GM12878 (cell line): ENCODE results near the gene MCM3. TPM values are rescaled to one million over a fixed set of nuclear protein-coding genes. Genes with fewer than 3 reads are reported as not detected.

Source experiments
- ATAC-seq: fragments of 200-7000 bp; cut with Tn5 transposase; 3 replicates; pipeline ENCODE4 v1.9.1; 2020; ENCODE audit warnings: mild to moderate bottlenecking, moderate library complexity
- BruUV-seq: library from RNA; stranded (reverse); fragments of 400-500 nt; replicated peaks from 2 replicates; lab custom pipeline; 2021; lab: Mats Ljungman, UMichigan
- CTCF ChIA-PET: fragments of 300-600 bp; sonication (Branson Sonifier 250); formaldehyde crosslinking; extraction: SDS; loops from one replicate; lab custom pipeline; 2021; ENCODE audit warnings: inconsistent platforms; lab: Yijun Ruan, JAX
- POLR2A ChIA-PET: fragments of 350-600 bp; formaldehyde crosslinking; extraction: SDS; loops from one replicate; lab custom pipeline; 2021; ENCODE audit warnings: inconsistent platforms; lab: Charles Lee
- RAD21 ChIA-PET: fragments of 300-600 bp; sonication (Branson Sonifier 250); formaldehyde crosslinking; loops from one replicate; lab custom pipeline; 2023; ENCODE audit warnings: antibody characterized with exemption; ENCODE audit not compliant: unreplicated experiment; lab: Charles Lee
- SMC1A ChIA-PET: fragments of 300-600 bp; sonication (Branson Sonifier 250); formaldehyde crosslinking; loops from one replicate; lab custom pipeline; 2023; ENCODE audit not compliant: unreplicated experiment, uncharacterized antibody; lab: Charles Lee
- DNase-seq: peaks from one replicate; pipeline ENCODE4 v3.0.0-alpha.2; 2011; ENCODE audit warnings: low read depth, low spot score
- FAIRE-seq: peaks from 3 replicates; lab custom pipeline; 2011; peaks lifted over from hg19 to GRCh38; lab: Jason Lieb, UNC
- H2AFZ ChIP-seq: 2 replicates; pipeline ENCODE4 v1.6.0; 2011; ENCODE audit warnings: low read depth, low read length, control low read depth; ENCODE audit not compliant: control insufficient read depth
- H3K27ac ChIP-seq: 2 replicates; pipeline ENCODE4 v1.5.1; 2011; ENCODE audit warnings: control low read depth; ENCODE audit not compliant: control insufficient read depth, insufficient read depth
- H3K27me3 ChIP-seq, 2 experiments: replicated peaks in 1 of 2; 2 replicates each; pipeline versions ENCODE4 v1.6.0 to v1.6.1; 2011; ENCODE audit warnings: low read length in 1 of 2; ENCODE audit not compliant: control insufficient read depth in 2 of 2, insufficient read depth in 2 of 2
- H3K36me3 ChIP-seq, 2 experiments: 2 replicates each; pipeline ENCODE4 v1.5.1; 2011; ENCODE audit warnings: low read length in 1 of 2; ENCODE audit not compliant: control insufficient read depth in 2 of 2, insufficient read depth in 2 of 2
- H3K4me1 ChIP-seq: 2 replicates; pipeline ENCODE4 v1.6.1; 2011; ENCODE audit warnings: mild to moderate bottlenecking, low read length, moderate library complexity, mixed read lengths; ENCODE audit not compliant: control insufficient read depth, insufficient read depth
- H3K4me2 ChIP-seq: 2 replicates; pipeline ENCODE4 v1.6.0; 2011; ENCODE audit warnings: control low read depth; ENCODE audit not compliant: control insufficient read depth, insufficient read depth
- H3K4me3 ChIP-seq: fragments of 200-600 bp; sonication (generic); 2 replicates; pipeline ENCODE4 v1.5.1; 2016
- H3K79me2 ChIP-seq: 2 replicates; pipeline ENCODE4 v1.6.0; 2011; ENCODE audit warnings: low read length; ENCODE audit not compliant: control insufficient read depth, insufficient read depth
- H3K9ac ChIP-seq: 2 replicates; pipeline ENCODE4 v1.8.0; 2011; ENCODE audit warnings: low read length, control low read depth, mixed read lengths; ENCODE audit not compliant: control insufficient read depth, insufficient read depth
- H3K9me3 ChIP-seq: replicated peaks from 3 replicates; pipeline ENCODE4 v1.5.1; 2011; ENCODE audit warnings: mild to moderate bottlenecking, low read length; ENCODE audit not compliant: control insufficient read depth, insufficient read depth
- H4K20me1 ChIP-seq: 2 replicates; pipeline ENCODE4 v1.6.0; 2011; ENCODE audit not compliant: control insufficient read depth, insufficient read depth
- BRCA1 ChIP-seq: IDR thresholded peaks from 2 replicates; pipeline ENCODE4 v1.6.1; 2011; ENCODE audit warnings: low read depth, low read length, improper control_type of control experiment
- CBFB ChIP-seq: IDR thresholded peaks from 2 replicates; pipeline ENCODE4 v1.6.1; 2016; ENCODE audit warnings: antibody characterized with exemption, low read depth
- DPF2 ChIP-seq: fragments of 450-650 bp; IDR thresholded peaks from 2 replicates; pipeline ENCODE4 v1.6.1; 2017; ENCODE audit warnings: mild to moderate bottlenecking
- EGR1 ChIP-seq, 2 experiments: IDR thresholded peaks; 1 replicate in 1 of 2; 2 replicates in 1 of 2; pipeline ENCODE4 v1.6.1; 2011 to 2012; ENCODE audit warnings: low read depth in 2 of 2, low read length in 2 of 2, borderline replicate concordance in 1 of 2, mild to moderate bottlenecking in 1 of 2, moderate library complexity in 1 of 2
- ETV6 ChIP-seq, 2 experiments: fragments of 450-650 bp in 1 of 2; IDR thresholded peaks in 1 of 2; conservative IDR thresholded peaks in 1 of 2; 2 replicates each; pipeline ENCODE4 v1.6.1; 2014; ENCODE audit warnings: antibody characterized with exemption in 1 of 2, borderline replicate concordance in 1 of 2, low read depth in 1 of 2, mild to moderate bottlenecking in 1 of 2, moderate library complexity in 1 of 2
- IKZF2 ChIP-seq, 2 experiments: fragments of 450-650 bp; IDR thresholded peaks; 2 replicates each; pipeline ENCODE4 v1.6.1; 2017; ENCODE audit warnings: mild to moderate bottlenecking in 2 of 2, moderate library complexity in 2 of 2
- MTA2 ChIP-seq: fragments of 450-650 bp; IDR thresholded peaks from 2 replicates; pipeline ENCODE4 v1.6.1; 2016; ENCODE audit warnings: low read depth, mild to moderate bottlenecking, moderate library complexity
- NFIC ChIP-seq: IDR thresholded peaks from 2 replicates; pipeline ENCODE4 v1.6.1; 2012; ENCODE audit warnings: low read depth, mild to moderate bottlenecking, inconsistent platforms, low read length, moderate library complexity
- NR2F1 ChIP-seq: fragments of 450-650 bp; conservative IDR thresholded peaks from 2 replicates; pipeline ENCODE4 v1.6.1; 2017; ENCODE audit warnings: mild to moderate bottlenecking
- RUNX3 ChIP-seq: IDR thresholded peaks from 2 replicates; pipeline ENCODE4 v1.6.1; 2012; ENCODE audit warnings: low read length, inconsistent platforms
- SPI1 ChIP-seq: IDR thresholded peaks from 2 replicates; pipeline ENCODE4 v1.6.1; 2011; ENCODE audit warnings: low read depth, mild to moderate bottlenecking, low read length, moderate library complexity, borderline replicate concordance; ENCODE audit not compliant: insufficient read depth
- TBL1XR1 ChIP-seq: IDR thresholded peaks from 2 replicates; pipeline ENCODE4 v1.6.1; 2012; ENCODE audit warnings: low read depth, low read length, improper control_type of control experiment
- USF2 ChIP-seq: IDR thresholded peaks from 2 replicates; pipeline ENCODE4 v1.6.1; 2011; ENCODE audit warnings: low read depth, low read length, improper control_type of control experiment, borderline replicate concordance
- whole genome bisulfite sequencing: methylation state at CpG from one replicate; pipeline ENCODE4 v1.1.6; 2016; ENCODE audit warnings: low lambda C conversion rate; ENCODE audit not compliant: insufficient replicate concordance, insufficient coverage; ENCODE audit errors: missing lambda C conversion rate; 5-methylcytosine and 5-hydroxymethylcytosine counted together
- in situ Hi-C: fragments of 300-500 bp; cut with MboI; formaldehyde crosslinking; loops from 9 replicates; pipeline ENCODE4 v1.14.3; 2018; ENCODE audit warnings: mixed read lengths
- intact Hi-C: fragments of 100-400 bp; cut with micrococcal nuclease; formaldehyde crosslinking; loops from one replicate; pipeline ENCODE4 v1.14.2; 2022; ENCODE audit not compliant: unreplicated experiment
- polyA plus RNA-seq, 11 experiments: library from polyadenylated mRNA; depleted of rRNA in 4 of 11; unstranded in 6 of 11; stranded (reverse) in 5 of 11; fragments of >200 nt; fragmentation: Nextera tagmentation in 4 of 11; fragmentation: Illumina TruSeq in 1 of 11; extraction: Ambion mirVana in 4 of 11; extraction: Trizol in 1 of 11; gene quantifications; 1 replicate in 1 of 11; 2 replicates in 10 of 11; pipeline versions ENCODE4 v1.2.1 to v1.2.3, GENCODE V29; 2011 to 2016; ENCODE audit warnings: inconsistent platforms in 2 of 11, missing spikeins in 2 of 11, low read depth in 1 of 11
- total RNA-seq, 4 experiments: library from RNA; depleted of rRNA in 3 of 4; stranded (reverse); fragments of >200 nt in 3 of 4; fragmentation: Illumina TruSeq in 1 of 4; extraction: Trizol in 1 of 4; gene quantifications; 2 replicates each; pipeline versions ENCODE4 v1.2.1 to v1.2.3, GENCODE V29; 2013 to 2021
- TF ChIP-seq, protein P1 (sequence below): IDR thresholded peaks from 2 replicates; pipeline ENCODE4 v1.6.1; 2011; ENCODE audit warnings: mild to moderate bottlenecking, low read depth, low read length, moderate library complexity; ENCODE audit not compliant: insufficient replicate concordance
- TF ChIP-seq, protein P2 (sequence below): IDR thresholded peaks from 2 replicates; pipeline ENCODE4 v1.6.1; 2012; ENCODE audit warnings: low read depth, low read length, improper control_type of control experiment

MCM3 gene
- total and polyA plus RNA-seq, 10 of the 15 experiments (the other 5 are each of a cell fraction or from before 2014, with no cell fraction given) = 74.1 to 265 (median 214) TPM

- TF ChIP-seq, protein P1, sequence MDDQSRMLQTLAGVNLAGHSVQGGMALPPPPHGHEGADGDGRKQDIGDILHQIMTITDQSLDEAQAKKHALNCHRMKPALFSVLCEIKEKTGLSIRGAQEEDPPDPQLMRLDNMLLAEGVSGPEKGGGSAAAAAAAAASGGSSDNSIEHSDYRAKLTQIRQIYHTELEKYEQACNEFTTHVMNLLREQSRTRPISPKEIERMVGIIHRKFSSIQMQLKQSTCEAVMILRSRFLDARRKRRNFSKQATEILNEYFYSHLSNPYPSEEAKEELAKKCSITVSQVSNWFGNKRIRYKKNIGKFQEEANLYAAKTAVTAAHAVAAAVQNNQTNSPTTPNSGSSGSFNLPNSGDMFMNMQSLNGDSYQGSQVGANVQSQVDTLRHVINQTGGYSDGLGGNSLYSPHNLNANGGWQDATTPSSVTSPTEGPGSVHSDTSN = no peak
Measured at GRCh38 chr6:52310932-52311331, 26.4 kb upstream of the MCM3 start (continued).

- WGBS = 0% methylated on average over 1 of the region's 1 CpG
- in situ Hi-C loops (loop anchor here (5.0 kb wide), 1 partner anchor 44 kb away; no protein-coding TSS in a partner anchor), intact Hi-C loops (loop anchor here (2.0 kb wide), 2 partner anchors 23 to 45 kb away; partner anchors contain the start of gene MCM3)
- ChIA-PET SMC1A (interaction anchor here (0.6 to 7.2 kb wide), 19 partner anchors 8 to 258 kb away, joined by 3 to 74 read pairs (median 6); partner anchors contain the start of genes MCM3 and PAQR8), POLR2A (interaction anchor here (0.6 to 4.2 kb wide), 20 partner anchors 9 to 268 kb away, joined by 3 to 18 read pairs (median 4); partner anchors contain the start of genes MCM3 and PAQR8), CTCF (interaction anchor here (0.6 to 4.5 kb wide), 14 partner anchors 8 to 520 kb away, joined by 3 to 59 read pairs (median 4); partner anchors contain the start of genes MCM3 and PAQR8), RAD21 (interaction anchor here (0.9 to 8.9 kb wide), 13 partner anchors 11 to 92 kb away, joined by 3 to 70 read pairs (median 8); partner anchors contain the start of genes MCM3 and PAQR8)
- peak overlapping the region; percentile 89 for H3K27ac ChIP-seq
- H4K20me1 ChIP-seq = no peaks in the 10 kb centered on the region
- no peaks in the 10 kb centered on the region for H3K36me3 ChIP-seq
- H3K4me1 ChIP-seq = peaks cover 47% of the 10 kb centered on the region
- DNase-seq = no peak
- BruUV-seq = no TSS peak
- peak overlapping the region; percentile 70 for H2AFZ ChIP-seq
- no peaks in the 10 kb centered on the region for H3K27me3 ChIP-seq
- peak overlapping the region; percentile 81 for H3K4me2 ChIP-seq
- H3K9ac ChIP-seq = peak overlapping the region; percentile 12
- peak overlapping the region; percentile 4 for H3K4me3 ChIP-seq
- FAIRE-seq = peak; percentile 87
- H3K9me3 ChIP-seq = no peaks in the 10 kb centered on the region
- ATAC-seq = peak; percentile 10; the same call in 2 of the 3 replicates
- no peaks in the 10 kb centered on the region for H3K79me2 ChIP-seq
- TF ChIP-seq DPF2 = peak; percentile 43; the same call in 1 of the 2 replicates
- TF ChIP-seq SPI1 = 0 out of 2 replicates have a peak, but pooled peaks have one; percentile 38
- TF ChIP-seq ETV6 (conservative IDR thresholded peaks at IDR 0.05 in 1 of 2, IDR thresholded peaks at IDR 0.05 in 1 of 2; ENCODE audit: borderline replicate concordance in 1 of 2, low read depth in 1 of 2) = peak in 1 of 2 experiments; percentile 66; a peak in 1 of 4 replicates
- 0 out of 2 replicates have a peak, but pooled peaks have one; percentile 13 for TF ChIP-seq NR2F1
- TF ChIP-seq IKZF2 (IDR thresholded peaks at IDR 0.05) = peak; percentile 63 to 71
- peak; percentile 68 for TF ChIP-seq CBFB
- no peak for TF ChIP-seq EGR1 (IDR thresholded peaks at IDR 0.05; ENCODE audit: borderline replicate concordance in 1 of 2, low read depth in 2 of 2, low read length in 2 of 2)
- TF ChIP-seq RUNX3 = peak; percentile 93
- no peak for TF ChIP-seq TBL1XR1
- TF ChIP-seq MTA2 = peak; percentile 15; the same call in 1 of the 2 replicates
- no peak for TF ChIP-seq BRCA1
- TF ChIP-seq, protein P2, sequence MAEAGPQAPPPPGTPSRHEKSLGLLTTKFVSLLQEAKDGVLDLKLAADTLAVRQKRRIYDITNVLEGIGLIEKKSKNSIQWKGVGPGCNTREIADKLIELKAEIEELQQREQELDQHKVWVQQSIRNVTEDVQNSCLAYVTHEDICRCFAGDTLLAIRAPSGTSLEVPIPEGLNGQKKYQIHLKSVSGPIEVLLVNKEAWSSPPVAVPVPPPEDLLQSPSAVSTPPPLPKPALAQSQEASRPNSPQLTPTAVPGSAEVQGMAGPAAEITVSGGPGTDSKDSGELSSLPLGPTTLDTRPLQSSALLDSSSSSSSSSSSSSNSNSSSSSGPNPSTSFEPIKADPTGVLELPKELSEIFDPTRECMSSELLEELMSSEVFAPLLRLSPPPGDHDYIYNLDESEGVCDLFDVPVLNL = no peak
- 0 out of 2 replicates have a peak, but pooled peaks have one; percentile 49 for TF ChIP-seq NFIC
- TF ChIP-seq USF2 = no peak; the same call in 1 of the 2 replicates
Measured at GRCh38 chr6:52307900-52308372, 23.4 kb upstream of the MCM3 start.
